Mesodermal cell (in vitro differentiated cells): Measurements from ENCODE around the gene MGLL.

Experiments
- H3K27ac ChIP-seq: 2 replicates; pipeline ENCODE4 v1.7.0; 2013; ENCODE audit warnings: mild to moderate bottlenecking, low read depth, low read length, moderate library complexity; ENCODE audit not compliant: severe bottlenecking
- H3K36me3 ChIP-seq: 2 replicates; pipeline ENCODE4 v1.7.1; 2013; ENCODE audit warnings: mild to moderate bottlenecking, low read length, moderate library complexity; ENCODE audit not compliant: control insufficient read depth, insufficient read depth
- H3K4me1 ChIP-seq: one replicate; pipeline ENCODE4 v1.7.1; 2013; ENCODE audit warnings: mild to moderate bottlenecking, low read length; ENCODE audit not compliant: insufficient read depth, control insufficient read depth, poor library complexity, severe bottlenecking
- H3K4me3 ChIP-seq: 2 replicates; pipeline ENCODE4 v1.7.0; 2013; ENCODE audit warnings: low read length, control low read depth, mild to moderate bottlenecking; ENCODE audit not compliant: insufficient read depth, poor library complexity, severe bottlenecking; ENCODE audit errors: extremely low read depth
- H3K9me3 ChIP-seq: 2 replicates; pipeline ENCODE4 v1.7.1; 2013; ENCODE audit warnings: mild to moderate bottlenecking, low read length, moderate library complexity; ENCODE audit not compliant: control insufficient read depth
- WGBS, 2 experiments: methylation state at CpG; one replicate each; pipeline ENCODE4 v1.1.5; 2013; ENCODE audit warnings: missing lambda C conversion rate in 2 of 2; ENCODE audit not compliant: insufficient coverage in 2 of 2; 5-methylcytosine and 5-hydroxymethylcytosine counted together

MGLL gene

GRCh38 chr3:127720161-127720823 is 102.0 kb downstream of the MGLL start:
- Histone ChIP-seq H3K4me3 (no peak overlapping the region), H3K36me3 (no peaks in the 10 kb centered on the region), H3K9me3 (no peaks in the 10 kb centered on the region), H3K27ac (no peak overlapping the region), H3K4me1 (no peaks in the 10 kb centered on the region)
- 85 to 94% methylated on average over 14 to 15 of the region's 15 CpGs for WGBS, 2 experiments

DNA sequence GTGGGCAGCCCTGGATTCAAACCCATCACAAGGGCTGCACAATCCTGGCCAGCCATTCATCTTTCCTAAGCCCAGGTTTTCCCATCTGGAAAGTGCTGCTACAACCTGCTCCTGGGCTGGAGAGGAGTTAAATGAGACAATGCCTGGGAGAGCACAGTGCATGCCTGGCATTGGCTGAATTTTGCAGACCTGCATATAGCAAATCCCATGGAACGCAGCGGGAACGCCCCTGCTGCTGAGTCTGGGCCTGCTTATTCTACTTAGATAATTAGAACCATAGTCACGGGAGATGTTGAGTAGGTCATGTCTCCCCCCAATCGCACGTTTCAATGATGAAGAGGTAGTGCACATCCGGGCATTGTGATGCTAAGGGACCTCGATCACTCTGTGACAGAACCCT is 102.9 kb downstream of the MGLL start:
- no peaks in the 10 kb centered on the region for H3K4me1 ChIP-seq
- H3K36me3 ChIP-seq: no peaks in the 10 kb centered on the region
- WGBS, 2 experiments: 92 to 97% methylated on average over 8 of the region's 8 CpGs
- no peak overlapping the region for H3K27ac ChIP-seq
- no peak overlapping the region for H3K4me3 ChIP-seq
- H3K9me3 ChIP-seq: no peaks in the 10 kb centered on the region

GRCh38 chr3:127718916-127719290 is 103.4 kb downstream of the MGLL start:
- Histone ChIP-seq H3K4me3 (no peak overlapping the region), H3K9me3 (no peaks in the 10 kb centered on the region), H3K27ac (no peak overlapping the region), H3K4me1 (no peaks in the 10 kb centered on the region), H3K36me3 (no peaks in the 10 kb centered on the region)
- WGBS, 2 experiments: 74 to 88% methylated on average over 3 of the region's 3 CpGs

DNA sequence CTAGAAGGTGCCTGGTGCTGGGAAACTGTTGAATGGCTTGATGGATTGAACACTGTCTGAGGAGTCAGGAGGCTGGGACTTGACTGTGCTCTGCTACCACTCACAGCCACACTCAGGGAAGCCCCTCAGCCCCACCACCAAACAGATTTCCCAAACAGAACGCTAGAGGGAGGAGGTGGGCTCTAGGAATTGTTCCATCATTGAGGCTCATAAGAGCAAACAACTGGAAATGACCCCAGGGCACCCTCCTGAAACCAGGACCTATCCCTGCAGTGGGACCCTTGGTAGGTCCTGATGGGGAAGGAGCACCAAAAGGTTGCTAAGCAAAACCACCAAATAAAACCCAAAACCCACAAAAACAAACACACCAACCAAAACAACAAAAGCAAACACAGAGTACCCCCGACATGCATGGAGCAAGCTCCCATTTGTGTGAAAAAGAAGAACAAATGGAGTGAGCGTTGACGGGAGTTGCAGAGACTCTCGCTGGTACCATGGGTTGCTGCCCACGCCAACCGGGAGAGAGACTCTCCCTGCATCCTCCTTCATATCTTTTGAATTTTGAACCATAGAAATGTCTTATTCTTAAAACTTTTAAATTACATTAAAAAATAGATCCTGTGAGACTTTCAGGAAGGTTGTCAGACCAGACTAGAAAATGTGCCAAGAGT is 103.9 kb downstream of the MGLL start:
- no peaks in the 10 kb centered on the region for H3K4me1 ChIP-seq
- no peaks in the 10 kb centered on the region for H3K9me3 ChIP-seq
- no peaks in the 10 kb centered on the region for H3K36me3 ChIP-seq
- H3K27ac ChIP-seq: no peak overlapping the region
- no peak overlapping the region for H3K4me3 ChIP-seq
- 94 to 95% methylated on average over 3 to 4 of the region's 7 CpGs for WGBS, 2 experiments

- Histone ChIP-seq H3K4me3 (no peak overlapping the region), H3K4me1 (no peaks in the 10 kb centered on the region), H3K36me3 (no peaks in the 10 kb centered on the region), H3K27ac (no peak overlapping the region), H3K9me3 (no peaks in the 10 kb centered on the region)
- 84 to 88% methylated on average over 8 to 9 of the region's 14 CpGs for WGBS, 2 experiments
Observed at GRCh38 chr3:127717357-127718244, 104.7 kb downstream of the MGLL start.

GRCh38 chr3:127716384-127716783 is 105.9 kb downstream of the MGLL start:
- WGBS, 2 experiments: 94 to 99% methylated on average over 6 of the region's 6 CpGs
- H3K27ac ChIP-seq: no peak overlapping the region
- H3K4me3 ChIP-seq: no peak overlapping the region
- no peaks in the 10 kb centered on the region for H3K4me1 ChIP-seq
- H3K36me3 ChIP-seq: no peaks in the 10 kb centered on the region
- H3K9me3 ChIP-seq: no peaks in the 10 kb centered on the region

- Histone ChIP-seq H3K27ac (no peak overlapping the region), H3K9me3 (no peaks in the 10 kb centered on the region), H3K36me3 (no peaks in the 10 kb centered on the region), H3K4me3 (no peak overlapping the region), H3K4me1 (no peaks in the 10 kb centered on the region)
- 83 to 86% methylated on average over 5 to 8 of the region's 8 CpGs for WGBS, 2 experiments
Observed at GRCh38 chr3:127715532-127715931, 106.8 kb downstream of the MGLL start.

GRCh38 chr3:127714866-127715265 is 107.4 kb downstream of the MGLL start:
- no peak overlapping the region for H3K4me3 ChIP-seq
- 92 to 98% methylated on average over 2 to 4 of the region's 5 CpGs for WGBS, 2 experiments
- no peaks in the 10 kb centered on the region for H3K4me1 ChIP-seq

DNA sequence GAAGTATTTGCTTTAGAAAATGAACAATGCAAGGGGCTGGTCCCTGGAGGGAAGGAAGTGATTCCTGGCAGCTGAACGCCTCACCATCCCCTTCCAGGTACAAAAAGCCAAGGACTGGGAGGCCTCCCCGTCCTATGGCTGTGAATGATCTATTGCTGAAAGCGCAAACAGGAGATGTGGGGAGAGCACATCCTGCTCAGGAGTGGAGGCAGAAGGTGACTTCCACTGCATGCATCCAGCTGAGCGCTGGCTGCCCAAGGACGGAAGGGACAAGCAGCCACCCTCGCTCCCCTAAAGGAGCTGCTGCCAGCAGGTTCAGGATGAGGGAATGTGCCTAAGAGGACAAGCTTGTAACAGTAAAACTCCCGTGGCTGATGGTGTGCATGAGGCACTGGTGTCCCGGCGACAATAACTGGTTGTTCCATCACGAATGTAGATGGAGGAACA is 108.2 kb downstream of the MGLL start:
- no peak overlapping the region for H3K4me3 ChIP-seq
- no peaks in the 10 kb centered on the region for H3K36me3 ChIP-seq
- 87 to 91% methylated on average over 7 to 8 of the region's 10 CpGs for WGBS, 2 experiments
- no peak overlapping the region for H3K27ac ChIP-seq
- H3K9me3 ChIP-seq: no peaks in the 10 kb centered on the region
- H3K4me1 ChIP-seq: no peaks in the 10 kb centered on the region

More at GRCh38 chr3:127714866-127715265, 107.4 kb downstream of the MGLL start:
- Histone ChIP-seq H3K36me3 (no peaks in the 10 kb centered on the region), H3K27ac (no peak overlapping the region), H3K9me3 (no peaks in the 10 kb centered on the region)

- Histone ChIP-seq H3K4me1 (peaks cover under 1% of the 10 kb centered on the region), H3K27ac (no peak overlapping the region), H3K9me3 (no peaks in the 10 kb centered on the region), H3K36me3 (no peaks in the 10 kb centered on the region), H3K4me3 (no peak overlapping the region)
- 91 to 96% methylated on average over 6 to 9 of the region's 9 CpGs for WGBS, 2 experiments
Observed at GRCh38 chr3:127712881-127713771, 109.2 kb downstream of the MGLL start.
